CD14-positive monocyte (primary cell): ENCODE results near the gene CCDC181. TPM values are rescaled to one million over a fixed set of nuclear protein-coding genes. Genes with fewer than 3 reads are reported as not detected.

Experiments
- DNase-seq, 3 donors: peaks; one replicate each; pipeline ENCODE4 v3.0.0-alpha.2; 2011 to 2022
- H2AFZ ChIP-seq: 2 replicates; pipeline ENCODE4 v1.6.0; 2012; ENCODE audit warnings: mild to moderate bottlenecking, low read depth, low read length, inconsistent platforms; ENCODE audit not compliant: insufficient read depth, poor library complexity, severe bottlenecking
- H3K27ac ChIP-seq, 2 donors: 1 replicate in 1 of 2; 2 replicates in 1 of 2; pipeline ENCODE4 v1.5.1; 2012 to 2013; ENCODE audit warnings: low read length in 2 of 2, control low read depth in 1 of 2, inconsistent platforms in 1 of 2, low read depth in 1 of 2, mild to moderate bottlenecking in 1 of 2
- H3K27me3 ChIP-seq, 2 donors: one replicate each; pipeline versions ENCODE4 v1.6.0 to v1.6.1; 2011 to 2013; ENCODE audit warnings: low read length in 2 of 2; ENCODE audit not compliant: control insufficient read depth in 2 of 2, insufficient read depth in 2 of 2
- H3K36me3 ChIP-seq, 2 donors: replicated peaks in 1 of 2; 1 replicate in 1 of 2; 2 replicates in 1 of 2; pipeline versions ENCODE4 v1.5.1 to v1.6.1; 2012 to 2013; ENCODE audit warnings: low read length in 2 of 2, control low read depth in 1 of 2, inconsistent platforms in 1 of 2, mild to moderate bottlenecking in 1 of 2; ENCODE audit not compliant: insufficient read depth in 2 of 2, control insufficient read depth in 1 of 2
- H3K4me1 ChIP-seq, 2 donors: 1 replicate in 1 of 2; 2 replicates in 1 of 2; pipeline versions ENCODE4 v1.5.1 to v1.6.1; 2012 to 2013; ENCODE audit warnings: low read length in 2 of 2, control low read depth in 1 of 2, inconsistent platforms in 1 of 2, mild to moderate bottlenecking in 1 of 2, moderate library complexity in 1 of 2; ENCODE audit not compliant: insufficient read depth in 2 of 2, control insufficient read depth in 1 of 2
- H3K4me2 ChIP-seq: replicated peaks from 2 replicates; pipeline ENCODE3; 2012; ENCODE audit warnings: low read length, moderate library complexity, mild to moderate bottlenecking; ENCODE audit not compliant: poor library complexity, severe bottlenecking; ENCODE audit errors: extremely low read depth
- H3K4me3 ChIP-seq, 3 experiments: fragments of 200-600 bp in 1 of 3; sonication (generic) in 1 of 3; replicated peaks in 1 of 3; 1 replicate in 2 of 3; 2 replicates in 1 of 3; pipeline ENCODE4 v1.5.1; 2011 to 2013; ENCODE audit warnings: low read length in 3 of 3, mild to moderate bottlenecking in 3 of 3, control low read depth in 2 of 3, low read depth in 2 of 3, inconsistent platforms in 1 of 3, moderate library complexity in 1 of 3
- H3K79me2 ChIP-seq: 2 replicates; pipeline ENCODE4 v1.6.0; 2012; ENCODE audit warnings: mild to moderate bottlenecking, control low read depth, inconsistent platforms, low read length, moderate library complexity; ENCODE audit not compliant: insufficient read depth
- H3K9ac ChIP-seq: 2 replicates; pipeline ENCODE4 v1.6.0; 2017; ENCODE audit warnings: low read length, mild to moderate bottlenecking; ENCODE audit not compliant: insufficient read depth, poor library complexity, severe bottlenecking
- H3K9me3 ChIP-seq, 2 donors: replicated peaks in 1 of 2; 1 replicate in 1 of 2; 2 replicates in 1 of 2; pipeline versions ENCODE4 v1.5.1 to v1.6.1; 2012 to 2013; ENCODE audit warnings: low read length in 2 of 2, control low read depth in 1 of 2; ENCODE audit not compliant: control insufficient read depth in 1 of 2, insufficient read depth in 1 of 2
- H4K20me1 ChIP-seq: 2 replicates; pipeline ENCODE4 v1.6.0; 2012; ENCODE audit warnings: mild to moderate bottlenecking, low read length, control low read depth, moderate library complexity; ENCODE audit not compliant: insufficient read depth
- H3K27ac Mint-ChIP-seq, 7 donors: one replicate each; pipeline ENCODE4 v1.8.0; 2020; ENCODE audit warnings: mild to moderate bottlenecking in 7 of 7, mixed read lengths in 7 of 7, moderate library complexity in 6 of 7, inconsistent platforms in 2 of 7
- H3K27me3 Mint-ChIP-seq, 3 donors: one replicate each; pipeline ENCODE4 v1.8.0; 2021 to 2022; ENCODE audit warnings: low read depth in 3 of 3, mild to moderate bottlenecking in 3 of 3, mixed read lengths in 3 of 3, moderate library complexity in 3 of 3, inconsistent platforms in 1 of 3
- H3K36me3 Mint-ChIP-seq, 2 donors: one replicate each; pipeline ENCODE4 v1.8.0; 2020; ENCODE audit warnings: mixed read lengths in 2 of 2, inconsistent platforms in 1 of 2, mild to moderate bottlenecking in 1 of 2
- H3K4me1 Mint-ChIP-seq: one replicate; pipeline ENCODE4 v1.8.0; 2020; ENCODE audit warnings: mild to moderate bottlenecking, mixed read lengths
- H3K4me3 Mint-ChIP-seq, 2 donors: one replicate each; pipeline ENCODE4 v1.8.0; 2020; ENCODE audit warnings: mild to moderate bottlenecking in 2 of 2, mixed read lengths in 2 of 2, moderate library complexity in 1 of 2
- H3K9me3 Mint-ChIP-seq, 7 donors: one replicate each; pipeline ENCODE4 v1.8.0; 2020 to 2022; ENCODE audit warnings: mixed read lengths in 7 of 7, mild to moderate bottlenecking in 6 of 7, moderate library complexity in 6 of 7, inconsistent platforms in 2 of 7
- WGBS: methylation state at CpG from one replicate; pipeline ENCODE4 v1.1.5; 2013; ENCODE audit warnings: missing lambda C conversion rate; ENCODE audit not compliant: insufficient coverage; 5-methylcytosine and 5-hydroxymethylcytosine counted together
- intact Hi-C, 2 donors: fragments of 100-400 bp; cut with micrococcal nuclease; formaldehyde crosslinking; loops; one replicate each; pipeline versions ENCODE4 v1.15.0 to v1.15.1; 2023
- polyA plus RNA-seq, 3 donors: library from polyadenylated mRNA; depleted of rRNA in 1 of 3; unstranded in 2 of 3; stranded (reverse) in 1 of 3; fragments of 300-500 nt in 2 of 3; fragments of >200 nt in 1 of 3; fragmentation: Illumina TruSeq in 2 of 3; gene quantifications; 1 replicate in 2 of 3; 2 replicates in 1 of 3; pipeline ENCODE4 v1.2.3, GENCODE V29; 2012 to 2021
- TF ChIP-seq, protein P1 (sequence below): fragments of 200-600 bp; IDR thresholded peaks from one replicate; pipeline ENCODE4 v1.8.0; 2022; ENCODE audit warnings: antibody characterized with exemption, mild to moderate bottlenecking

Gene CCDC181
- polyA plus RNA-seq, 3 donors, result not detected

DNA sequence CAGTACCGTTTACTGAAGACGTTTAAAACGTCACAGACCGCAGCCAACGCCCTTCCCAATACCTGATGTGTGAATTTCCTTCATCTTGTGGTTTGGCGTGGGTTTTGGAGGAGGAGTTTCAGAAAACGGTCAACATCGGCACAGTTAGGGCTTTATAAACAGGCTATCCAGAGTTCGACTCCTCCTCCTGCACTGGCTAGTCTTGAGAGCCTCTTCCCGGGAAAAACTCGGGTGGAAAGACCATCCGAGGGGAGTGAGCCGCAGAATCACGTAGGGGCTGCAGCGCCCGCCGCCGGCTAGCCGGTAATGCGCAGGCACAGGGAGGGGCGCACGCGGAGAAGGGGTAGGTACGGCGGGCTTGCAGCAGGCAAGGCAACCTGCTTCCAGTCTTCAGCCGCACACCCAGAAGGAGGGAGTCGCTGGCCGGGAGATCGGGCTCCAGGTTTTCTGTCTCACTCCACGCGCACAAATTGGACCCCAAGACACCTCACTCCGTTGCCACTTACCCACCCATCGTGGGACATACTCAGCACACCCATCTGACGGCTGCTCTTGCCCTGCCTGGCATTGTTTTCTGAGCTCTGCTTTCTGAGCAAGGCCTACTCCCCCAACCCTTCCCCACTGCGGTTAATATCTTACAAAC lies 33.0 kb upstream of the CCDC181 start:
- H3K4me2 ChIP-seq, result peak overlapping the region; percentile 69
- H3K9ac ChIP-seq, result peak overlapping the region; percentile 45

DNA sequence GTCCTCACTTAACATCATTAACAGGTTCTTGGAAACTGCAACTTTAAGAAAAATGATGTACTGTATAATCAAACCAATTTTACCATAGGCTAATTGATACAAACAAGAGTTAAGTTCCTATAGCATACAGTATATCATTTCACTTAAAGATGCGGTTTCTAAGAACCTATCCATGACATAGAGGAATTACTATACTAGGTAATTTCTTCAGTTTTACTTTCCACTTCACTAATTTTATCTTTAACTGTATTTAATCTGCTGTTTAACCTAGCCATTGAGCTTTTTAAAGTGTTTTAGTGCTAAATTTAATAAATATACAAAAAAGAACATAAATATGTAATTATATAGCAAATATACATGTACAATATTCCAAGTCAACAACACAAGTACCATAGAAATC lies 30.2 kb upstream of the CCDC181 start:
- peaks cover 0 to 2% (median under 1%) of the 10 kb centered on the region in 3 donors for H3K27me3 Mint-ChIP-seq
- intact Hi-C loops, result no loop called here
- no peak overlapping the region for H3K27ac Mint-ChIP-seq
- H4K20me1 ChIP-seq, result no peaks in the 10 kb centered on the region
- whole genome bisulfite sequencing, result no CpG with 5 or more reads among the region's 1 CpG
- H3K4me1 ChIP-seq, result peaks cover 13 to 14% of the 10 kb centered on the region in 2 donors
- H3K9me3 ChIP-seq, result peaks cover 0 to 14% of the 10 kb centered on the region in 2 donors
- no peak for DNase-seq
- no peak overlapping the region for H2AFZ ChIP-seq
- no peaks in the 10 kb centered on the region for H3K36me3 ChIP-seq
- no peaks in the 10 kb centered on the region for H3K79me2 ChIP-seq
- H3K27ac ChIP-seq, result no peak overlapping the region
- no peak overlapping the region for H3K4me3 Mint-ChIP-seq
- peaks cover 25% of the 10 kb centered on the region for H3K4me1 Mint-ChIP-seq
- TF ChIP-seq, protein P1, sequence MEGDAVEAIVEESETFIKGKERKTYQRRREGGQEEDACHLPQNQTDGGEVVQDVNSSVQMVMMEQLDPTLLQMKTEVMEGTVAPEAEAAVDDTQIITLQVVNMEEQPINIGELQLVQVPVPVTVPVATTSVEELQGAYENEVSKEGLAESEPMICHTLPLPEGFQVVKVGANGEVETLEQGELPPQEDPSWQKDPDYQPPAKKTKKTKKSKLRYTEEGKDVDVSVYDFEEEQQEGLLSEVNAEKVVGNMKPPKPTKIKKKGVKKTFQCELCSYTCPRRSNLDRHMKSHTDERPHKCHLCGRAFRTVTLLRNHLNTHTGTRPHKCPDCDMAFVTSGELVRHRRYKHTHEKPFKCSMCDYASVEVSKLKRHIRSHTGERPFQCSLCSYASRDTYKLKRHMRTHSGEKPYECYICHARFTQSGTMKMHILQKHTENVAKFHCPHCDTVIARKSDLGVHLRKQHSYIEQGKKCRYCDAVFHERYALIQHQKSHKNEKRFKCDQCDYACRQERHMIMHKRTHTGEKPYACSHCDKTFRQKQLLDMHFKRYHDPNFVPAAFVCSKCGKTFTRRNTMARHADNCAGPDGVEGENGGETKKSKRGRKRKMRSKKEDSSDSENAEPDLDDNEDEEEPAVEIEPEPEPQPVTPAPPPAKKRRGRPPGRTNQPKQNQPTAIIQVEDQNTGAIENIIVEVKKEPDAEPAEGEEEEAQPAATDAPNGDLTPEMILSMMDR, result no peak
- no peak overlapping the region for H3K4me3 ChIP-seq
- no peaks in the 10 kb centered on the region for H3K36me3 Mint-ChIP-seq
- H3K4me2 ChIP-seq, result no peak overlapping the region
- peaks cover 4 to 15% (median 9%) of the 10 kb centered on the region in 7 donors for H3K9me3 Mint-ChIP-seq
- H3K27me3 ChIP-seq, result no peaks in the 10 kb centered on the region
- no peak overlapping the region for H3K9ac ChIP-seq

More for the DNA sequence above, 33.0 kb upstream of the CCDC181 start:
- H4K20me1 ChIP-seq, result no peaks in the 10 kb centered on the region
- peaks cover 0 to 14% of the 10 kb centered on the region in 2 donors for H3K9me3 ChIP-seq
- no peaks in the 10 kb centered on the region for H3K79me2 ChIP-seq
- peak overlapping the region in 5 of 7 donors; percentile 1 to 76 (median 53) for H3K27ac Mint-ChIP-seq
- peak overlapping the region; percentile 36 to 70 (median 54) for H3K4me3 ChIP-seq
- peaks cover under 1 to 2% of the 10 kb centered on the region in 2 donors for H3K36me3 Mint-ChIP-seq
- H3K4me3 Mint-ChIP-seq, result peak overlapping the region; percentile 81 to 91
- peak overlapping the region; percentile 76 for H2AFZ ChIP-seq
- TF ChIP-seq, protein P1, result no peak
- DNase-seq, result peak in 2 of 3 donors; percentile 21 to 27
- H3K4me1 ChIP-seq, result peaks cover 13 to 14% of the 10 kb centered on the region in 2 donors
- peaks cover 0 to under 1% of the 10 kb centered on the region in 2 donors for H3K36me3 ChIP-seq
- H3K27me3 Mint-ChIP-seq, result peaks cover 0 to 2% (median 2%) of the 10 kb centered on the region in 3 donors
- H3K27me3 ChIP-seq, result no peaks in the 10 kb centered on the region
- intact Hi-C loops, result loop anchor here in 1 of 2 donors (10.0 kb wide), 1 partner anchor 84 kb away; no protein-coding TSS in a partner anchor
- 17% methylated on average over 25 of the region's 35 CpGs for WGBS
- no peak overlapping the region for H3K27ac ChIP-seq
- H3K4me1 Mint-ChIP-seq, result peaks cover 22% of the 10 kb centered on the region
- peaks cover 4 to 15% (median 9%) of the 10 kb centered on the region in 7 donors for H3K9me3 Mint-ChIP-seq
